ENCODE measurements around the gene CYP27B1. TPM values are rescaled to one million over a fixed set of nuclear protein-coding genes. Genes with fewer than 3 reads are reported as not detected.

Gene CYP27B1
- total and polyA plus RNA-seq, 9 of the 15 experiments (the other 6 are each of a cell fraction or from before 2014, with no cell fraction given) = 0.18 to 4.2 (median 1.8) TPM

DNA sequence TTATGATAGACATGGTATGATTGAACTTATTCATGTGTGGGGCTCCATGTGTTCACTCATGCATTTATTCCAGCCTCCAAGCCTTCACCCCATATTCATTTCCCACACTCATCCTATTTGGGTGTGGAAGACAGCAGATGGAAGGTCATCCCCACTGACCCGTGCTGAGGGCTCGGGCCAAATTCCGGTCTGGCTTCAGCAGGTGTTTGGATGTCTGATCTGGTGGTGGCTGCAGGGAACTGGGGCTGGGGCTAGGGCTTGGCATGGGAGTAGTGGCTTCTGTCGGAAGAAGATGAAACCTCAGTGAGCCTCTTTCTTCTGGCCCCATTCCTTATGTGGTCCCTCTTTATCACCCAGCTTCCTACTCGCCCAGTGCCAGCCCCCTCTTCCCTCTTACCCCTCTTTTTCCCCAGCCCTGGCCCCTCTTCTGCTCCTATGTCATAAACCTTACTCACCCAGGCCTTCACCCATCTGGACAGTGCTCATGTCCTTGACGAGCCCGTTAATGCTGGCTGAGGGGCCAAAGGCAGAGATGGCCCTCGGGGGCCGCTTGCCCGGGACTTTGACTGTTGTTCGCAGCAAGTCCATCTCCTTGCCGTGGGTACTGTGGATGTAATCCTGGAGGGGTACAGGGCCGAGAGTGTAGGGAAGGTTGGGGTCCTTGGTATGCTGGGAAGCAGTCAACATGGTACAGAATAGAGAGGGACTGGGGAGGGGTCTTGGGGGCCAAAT lies 36.4 kb downstream of the CYP27B1 start:
- Histone ChIP-seq H3K36me3 (ENCODE audit: control insufficient read depth, insufficient read depth, low read length) (no peaks in the 10 kb centered on the region), H3K27me3 (ENCODE audit: control insufficient read depth in 2 of 2, insufficient read depth in 2 of 2, low read length in 2 of 2) (peaks cover 35 to 54% of the 10 kb centered on the region in 2 experiments), H3K9ac (ENCODE audit: insufficient read depth in 1 of 2, low read depth in 2 of 2, low read length in 2 of 2) (no peak overlapping the region; a peak in 1 of 4 replicates), H3K27ac (ENCODE audit: extremely low read depth, low read depth, low read length) (no peak overlapping the region), H3K9me3 (replicated peaks; ENCODE audit: control insufficient read depth, insufficient read depth, low read depth, low read length) (no peaks in the 10 kb centered on the region; the same call in 1 of the 2 replicates), H3K4me2 (ENCODE audit: insufficient read depth, low read length) (no peak overlapping the region), H3K9me1 (ENCODE audit: control insufficient read depth, insufficient read depth, low read length) (peaks cover 4% of the 10 kb centered on the region), H3K4me1 (replicated peaks in 1 of 2; ENCODE audit: control insufficient read depth in 2 of 2, insufficient read depth in 2 of 2, low read length in 2 of 2) (peaks cover under 1 to 17% of the 10 kb centered on the region in 2 experiments; a peak in 2 of 5 replicates), H3K79me2 (ENCODE audit: control insufficient read depth, insufficient read depth, low read length) (no peaks in the 10 kb centered on the region), H3K4me3 (no peak overlapping the region), H2AFZ (ENCODE audit: low read depth, low read length) (no peak overlapping the region), H4K20me1 (replicated peaks; ENCODE audit: control insufficient read depth, insufficient read depth, low read length) (no peaks in the 10 kb centered on the region; the same call in 1 of the 2 replicates)
- CTCF ChIA-PET (ENCODE audit: low intra/inter-chr PET ratio) = no interaction called here
- POLR2A ChIA-PET = interaction anchor here (0.5 to 1.2 kb wide), 4 partner anchors 9 to 267 kb away, joined by 3 to 6 read pairs (median 4); no protein-coding TSS in a partner anchor
- BruUV-seq (replicated peaks) = no TSS peak
- ATAC-seq (no peak), FAIRE-seq (no peak), DNase-seq (ENCODE audit: extremely low read depth in 1 of 4, low spot score in 3 of 4) (no peak)
- WGBS (ENCODE audit: insufficient coverage, low coverage, missing lambda C conversion rate) = 2% methylated on average over 13 of the region's 13 CpGs
- in situ Hi-C loops (cut with MboI) = loop anchor here (5.0 kb wide), 1 partner anchor 103 kb away; no protein-coding TSS in a partner anchor
- intact Hi-C loops (cut with micrococcal nuclease) = no loop called here
- TF ChIP-seq, protein P1, sequence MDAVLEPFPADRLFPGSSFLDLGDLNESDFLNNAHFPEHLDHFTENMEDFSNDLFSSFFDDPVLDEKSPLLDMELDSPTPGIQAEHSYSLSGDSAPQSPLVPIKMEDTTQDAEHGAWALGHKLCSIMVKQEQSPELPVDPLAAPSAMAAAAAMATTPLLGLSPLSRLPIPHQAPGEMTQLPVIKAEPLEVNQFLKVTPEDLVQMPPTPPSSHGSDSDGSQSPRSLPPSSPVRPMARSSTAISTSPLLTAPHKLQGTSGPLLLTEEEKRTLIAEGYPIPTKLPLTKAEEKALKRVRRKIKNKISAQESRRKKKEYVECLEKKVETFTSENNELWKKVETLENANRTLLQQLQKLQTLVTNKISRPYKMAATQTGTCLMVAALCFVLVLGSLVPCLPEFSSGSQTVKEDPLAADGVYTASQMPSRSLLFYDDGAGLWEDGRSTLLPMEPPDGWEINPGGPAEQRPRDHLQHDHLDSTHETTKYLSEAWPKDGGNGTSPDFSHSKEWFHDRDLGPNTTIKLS (IDR thresholded peaks at IDR 0.05; ENCODE audit: borderline replicate concordance, low read depth) = no peak
- TF ChIP-seq ZFP1 (CRISPR knock-in tag; IDR thresholded peaks at IDR 0.05) = no peak
- no peak for TF ChIP-seq RBFOX2 (IDR thresholded peaks at IDR 0.05; ENCODE audit: low read depth, low read length)
- no peak for TF ChIP-seq HMGN3 (IDR thresholded peaks at IDR 0.05; ENCODE audit: borderline replicate concordance, extremely low read depth, insufficient read length, low read depth, low read length)
- TF ChIP-seq, protein P2, sequence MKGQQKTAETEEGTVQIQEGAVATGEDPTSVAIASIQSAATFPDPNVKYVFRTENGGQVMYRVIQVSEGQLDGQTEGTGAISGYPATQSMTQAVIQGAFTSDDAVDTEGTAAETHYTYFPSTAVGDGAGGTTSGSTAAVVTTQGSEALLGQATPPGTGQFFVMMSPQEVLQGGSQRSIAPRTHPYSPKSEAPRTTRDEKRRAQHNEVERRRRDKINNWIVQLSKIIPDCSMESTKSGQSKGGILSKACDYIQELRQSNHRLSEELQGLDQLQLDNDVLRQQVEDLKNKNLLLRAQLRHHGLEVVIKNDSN (CRISPR knock-in tag; IDR thresholded peaks at IDR 0.05) = no peak
- TF ChIP-seq ZNF431 (CRISPR knock-in tag; IDR thresholded peaks at IDR 0.05) = no peak
- TF ChIP-seq ZNF41 (CRISPR knock-in tag; conservative IDR thresholded peaks at IDR 0.05) = no peak
- TF ChIP-seq DACH1 (IDR thresholded peaks at IDR 0.05; ENCODE audit: partially characterized antibody) = no peak
- no peak for TF ChIP-seq ZNF75A (CRISPR knock-in tag; IDR thresholded peaks at IDR 0.05)
- TF ChIP-seq SOX6 (IDR thresholded peaks at IDR 0.05) = no peak
- no peak for TF ChIP-seq PTBP1 (IDR thresholded peaks at IDR 0.05; ENCODE audit: low read depth, low read length)
- TF ChIP-seq, protein P3, sequence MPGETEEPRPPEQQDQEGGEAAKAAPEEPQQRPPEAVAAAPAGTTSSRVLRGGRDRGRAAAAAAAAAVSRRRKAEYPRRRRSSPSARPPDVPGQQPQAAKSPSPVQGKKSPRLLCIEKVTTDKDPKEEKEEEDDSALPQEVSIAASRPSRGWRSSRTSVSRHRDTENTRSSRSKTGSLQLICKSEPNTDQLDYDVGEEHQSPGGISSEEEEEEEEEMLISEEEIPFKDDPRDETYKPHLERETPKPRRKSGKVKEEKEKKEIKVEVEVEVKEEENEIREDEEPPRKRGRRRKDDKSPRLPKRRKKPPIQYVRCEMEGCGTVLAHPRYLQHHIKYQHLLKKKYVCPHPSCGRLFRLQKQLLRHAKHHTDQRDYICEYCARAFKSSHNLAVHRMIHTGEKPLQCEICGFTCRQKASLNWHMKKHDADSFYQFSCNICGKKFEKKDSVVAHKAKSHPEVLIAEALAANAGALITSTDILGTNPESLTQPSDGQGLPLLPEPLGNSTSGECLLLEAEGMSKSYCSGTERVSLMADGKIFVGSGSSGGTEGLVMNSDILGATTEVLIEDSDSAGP (CRISPR knock-in tag; IDR thresholded peaks at IDR 0.05) = no peak
- TF ChIP-seq, protein P4, sequence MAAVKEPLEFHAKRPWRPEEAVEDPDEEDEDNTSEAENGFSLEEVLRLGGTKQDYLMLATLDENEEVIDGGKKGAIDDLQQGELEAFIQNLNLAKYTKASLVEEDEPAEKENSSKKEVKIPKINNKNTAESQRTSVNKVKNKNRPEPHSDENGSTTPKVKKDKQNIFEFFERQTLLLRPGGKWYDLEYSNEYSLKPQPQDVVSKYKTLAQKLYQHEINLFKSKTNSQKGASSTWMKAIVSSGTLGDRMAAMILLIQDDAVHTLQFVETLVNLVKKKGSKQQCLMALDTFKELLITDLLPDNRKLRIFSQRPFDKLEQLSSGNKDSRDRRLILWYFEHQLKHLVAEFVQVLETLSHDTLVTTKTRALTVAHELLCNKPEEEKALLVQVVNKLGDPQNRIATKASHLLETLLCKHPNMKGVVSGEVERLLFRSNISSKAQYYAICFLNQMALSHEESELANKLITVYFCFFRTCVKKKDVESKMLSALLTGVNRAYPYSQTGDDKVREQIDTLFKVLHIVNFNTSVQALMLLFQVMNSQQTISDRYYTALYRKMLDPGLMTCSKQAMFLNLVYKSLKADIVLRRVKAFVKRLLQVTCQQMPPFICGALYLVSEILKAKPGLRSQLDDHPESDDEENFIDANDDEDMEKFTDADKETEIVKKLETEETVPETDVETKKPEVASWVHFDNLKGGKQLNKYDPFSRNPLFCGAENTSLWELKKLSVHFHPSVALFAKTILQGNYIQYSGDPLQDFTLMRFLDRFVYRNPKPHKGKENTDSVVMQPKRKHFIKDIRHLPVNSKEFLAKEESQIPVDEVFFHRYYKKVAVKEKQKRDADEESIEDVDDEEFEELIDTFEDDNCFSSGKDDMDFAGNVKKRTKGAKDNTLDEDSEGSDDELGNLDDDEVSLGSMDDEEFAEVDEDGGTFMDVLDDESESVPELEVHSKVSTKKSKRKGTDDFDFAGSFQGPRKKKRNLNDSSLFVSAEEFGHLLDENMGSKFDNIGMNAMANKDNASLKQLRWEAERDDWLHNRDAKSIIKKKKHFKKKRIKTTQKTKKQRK (IDR thresholded peaks at IDR 0.05; ENCODE audit: borderline replicate concordance, low read depth, low read length) = no peak
- no peak for TF ChIP-seq POLR2AphosphoS2 (IDR thresholded peaks at IDR 0.05; ENCODE audit: low read length)
